ENCODE measurements around the gene CRACR2A.
A peak's percentile ranks its signal among the peaks of the same experiment; 100 is the strongest.

CRACR2A gene

GRCh38 chr12:3726456-3726855 lies 26.5 kb downstream of the CRACR2A start:
- DNase-seq (ENCODE audit: low spot score) = no peak

GRCh38 chr12:3725388-3726115 lies 27.4 kb downstream of the CRACR2A start:
- no peak for DNase-seq (ENCODE audit: low spot score)

DNA sequence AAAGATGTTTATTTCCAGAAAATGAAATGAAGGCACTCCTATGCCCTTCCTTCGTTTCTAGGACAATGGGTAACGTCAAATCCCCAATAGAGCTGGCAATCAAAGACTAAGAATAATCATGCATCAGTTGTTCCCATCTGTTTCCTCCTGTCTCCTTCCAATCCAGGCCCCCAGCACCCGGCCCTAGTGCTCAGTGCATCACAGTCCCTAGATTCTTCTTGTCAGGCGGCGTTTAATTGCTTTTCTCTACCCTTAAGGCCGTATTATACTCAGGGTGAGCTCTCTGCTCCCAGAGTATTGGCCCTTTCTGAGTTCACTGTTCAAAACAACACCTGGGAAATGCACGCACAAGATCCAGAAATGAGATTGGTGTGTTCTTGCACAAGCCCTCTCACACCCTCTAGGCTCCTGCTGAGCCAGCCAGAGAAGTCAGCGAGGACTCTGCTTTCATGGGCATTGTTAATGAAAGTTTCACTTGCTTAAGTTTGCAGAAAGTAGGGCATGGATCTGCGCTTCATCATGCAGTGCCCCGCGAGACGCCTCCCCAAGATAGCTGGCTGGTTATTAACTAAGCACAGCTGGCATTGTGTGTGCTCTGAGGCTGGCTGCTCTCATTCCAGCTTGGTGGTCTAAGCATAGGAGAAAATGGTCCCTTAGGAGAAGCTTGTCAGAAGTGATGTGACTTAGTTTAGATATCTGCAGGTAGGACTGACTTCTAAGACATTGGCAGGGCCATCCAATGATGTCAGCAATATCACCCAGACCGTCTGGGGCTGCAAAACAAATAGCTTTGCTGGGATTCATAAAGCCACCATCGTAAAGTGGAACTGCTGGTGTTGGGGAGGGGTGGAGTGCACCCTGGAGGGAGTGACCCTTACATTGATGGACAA lies 28.7 kb downstream of the CRACR2A start:
- DNase-seq (ENCODE audit: low spot score) = no peak

DNA sequence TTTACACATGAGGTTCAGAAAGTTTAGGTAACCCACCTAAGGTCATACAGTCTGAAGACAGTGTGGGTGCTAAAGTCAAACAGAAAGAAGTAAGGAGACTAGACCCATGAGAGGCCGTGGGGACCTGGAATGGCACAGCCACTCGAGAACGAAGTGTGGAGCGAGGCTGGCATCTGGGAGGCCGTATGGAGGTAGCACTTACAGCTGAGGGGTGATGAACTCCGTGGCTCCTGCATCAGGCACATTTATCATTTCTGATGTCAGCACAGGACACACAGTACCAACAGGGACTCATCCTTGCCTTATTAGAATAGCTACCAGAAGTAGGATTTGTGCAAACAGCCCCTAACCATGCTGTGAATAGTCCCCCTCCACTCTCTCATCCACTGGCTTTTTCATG lies 30.5 kb downstream of the CRACR2A start:
- DNase-seq (ENCODE audit: low spot score) = no peak

DNA sequence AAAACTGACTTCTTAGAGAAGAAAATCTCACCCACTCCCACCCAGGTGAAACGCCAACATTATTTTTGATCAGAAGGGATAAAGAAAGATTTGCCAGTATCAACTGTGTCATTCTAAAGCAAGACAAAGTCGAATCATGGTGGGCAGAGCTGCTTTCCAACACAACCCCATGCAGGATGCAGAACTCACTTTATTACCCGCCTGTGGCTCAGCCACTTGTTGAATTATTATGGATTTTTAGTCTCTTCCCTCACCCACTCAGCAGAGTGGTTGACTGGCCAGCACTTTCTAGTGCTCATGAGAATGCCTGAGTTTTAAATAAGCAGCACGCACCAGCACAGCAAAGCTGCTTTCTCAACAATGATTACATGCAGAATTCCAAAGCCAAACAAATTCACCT lies 32.1 kb downstream of the CRACR2A start:
- DNase-seq (ENCODE audit: low spot score) = no peak

DNA sequence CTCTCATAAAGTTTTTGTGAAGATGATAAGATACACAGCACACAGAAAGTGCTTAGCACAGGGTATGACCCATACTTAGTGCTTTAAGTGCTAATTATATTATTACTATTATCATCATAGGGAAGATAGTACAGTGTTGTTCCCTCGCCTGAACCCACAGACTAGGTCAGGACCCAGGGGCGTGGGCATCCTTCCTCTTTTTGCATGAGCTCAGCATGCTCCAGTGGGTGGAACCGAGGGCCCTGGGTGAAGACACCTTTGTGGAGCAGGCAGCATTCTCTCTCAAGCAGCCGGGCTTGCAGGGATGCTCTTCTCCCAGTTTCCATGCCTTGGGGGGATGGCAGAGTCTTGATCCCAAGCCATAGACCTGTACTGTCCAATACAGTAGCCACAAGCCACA lies 34.8 kb downstream of the CRACR2A start:
- no peak for DNase-seq (ENCODE audit: low spot score)

GRCh38 chr12:3717283-3717898 lies 35.5 kb downstream of the CRACR2A start:
- no peak for DNase-seq (ENCODE audit: low spot score)

- DNase-seq (ENCODE audit: low spot score) = no peak
Observed at GRCh38 chr12:3715999-3716398, 36.9 kb downstream of the CRACR2A start.

DNA sequence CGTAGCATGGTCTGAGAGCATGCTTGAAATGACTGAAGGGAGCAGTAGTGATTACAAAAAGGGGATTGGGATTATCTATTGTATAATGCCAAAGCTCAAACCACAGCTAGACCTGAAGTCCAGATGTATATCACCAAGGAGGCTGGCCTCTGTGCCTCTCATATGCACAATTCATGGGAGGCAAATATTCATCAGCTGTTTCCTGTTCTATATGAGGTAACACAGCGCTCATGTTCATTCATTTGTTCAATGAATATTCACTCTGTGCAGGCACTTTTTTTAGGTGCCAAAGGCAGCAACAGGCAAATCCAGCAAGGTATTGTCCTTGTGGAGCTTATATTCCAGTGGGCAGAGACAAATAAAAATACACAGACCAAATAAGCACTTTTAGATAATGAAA lies 39.0 kb downstream of the CRACR2A start:
- DNase-seq (ENCODE audit: low spot score) = no peak

DNA sequence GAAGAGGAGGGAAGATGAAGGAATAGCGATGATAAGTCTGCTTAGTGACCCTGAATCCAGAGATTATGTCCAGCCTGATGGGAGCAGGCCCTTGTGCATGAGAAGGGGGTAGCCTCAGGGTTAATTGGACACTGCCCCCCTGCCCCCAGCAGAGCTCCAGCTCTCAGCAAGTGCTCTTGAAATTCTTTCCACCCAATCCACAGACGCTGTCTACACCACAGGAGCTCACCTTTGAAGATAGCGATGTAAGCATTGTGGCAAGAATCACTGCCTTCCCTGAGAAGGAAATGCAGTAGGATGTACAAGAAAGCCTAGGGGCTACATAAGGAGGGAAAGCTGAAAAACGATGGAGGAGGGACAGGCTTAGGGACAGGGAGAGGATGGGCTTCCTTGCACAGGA lies 39.4 kb downstream of the CRACR2A start:
- no peak for DNase-seq (ENCODE audit: low spot score)

- no peak for DNase-seq (ENCODE audit: low spot score)
Observed at GRCh38 chr12:3712209-3712992, 40.5 kb downstream of the CRACR2A start.

DNA sequence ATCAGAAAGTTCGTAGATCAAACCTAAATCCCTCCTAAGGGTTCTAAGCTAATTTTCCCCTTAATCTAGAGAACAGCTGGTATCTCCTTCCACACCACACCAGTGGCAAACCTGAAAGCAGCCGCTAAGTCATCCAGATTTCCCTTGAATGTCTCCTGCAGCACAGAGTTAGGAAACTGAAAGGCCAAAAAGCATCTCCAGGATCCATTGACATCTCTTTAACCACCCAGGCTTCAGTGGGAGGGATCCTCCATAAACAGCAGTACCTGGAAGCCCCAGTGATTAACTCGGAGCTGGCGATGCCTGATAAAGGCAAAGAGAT lies 47.6 kb downstream of the CRACR2A start:
- DNase-seq (ENCODE audit: low spot score) = no peak

DNA sequence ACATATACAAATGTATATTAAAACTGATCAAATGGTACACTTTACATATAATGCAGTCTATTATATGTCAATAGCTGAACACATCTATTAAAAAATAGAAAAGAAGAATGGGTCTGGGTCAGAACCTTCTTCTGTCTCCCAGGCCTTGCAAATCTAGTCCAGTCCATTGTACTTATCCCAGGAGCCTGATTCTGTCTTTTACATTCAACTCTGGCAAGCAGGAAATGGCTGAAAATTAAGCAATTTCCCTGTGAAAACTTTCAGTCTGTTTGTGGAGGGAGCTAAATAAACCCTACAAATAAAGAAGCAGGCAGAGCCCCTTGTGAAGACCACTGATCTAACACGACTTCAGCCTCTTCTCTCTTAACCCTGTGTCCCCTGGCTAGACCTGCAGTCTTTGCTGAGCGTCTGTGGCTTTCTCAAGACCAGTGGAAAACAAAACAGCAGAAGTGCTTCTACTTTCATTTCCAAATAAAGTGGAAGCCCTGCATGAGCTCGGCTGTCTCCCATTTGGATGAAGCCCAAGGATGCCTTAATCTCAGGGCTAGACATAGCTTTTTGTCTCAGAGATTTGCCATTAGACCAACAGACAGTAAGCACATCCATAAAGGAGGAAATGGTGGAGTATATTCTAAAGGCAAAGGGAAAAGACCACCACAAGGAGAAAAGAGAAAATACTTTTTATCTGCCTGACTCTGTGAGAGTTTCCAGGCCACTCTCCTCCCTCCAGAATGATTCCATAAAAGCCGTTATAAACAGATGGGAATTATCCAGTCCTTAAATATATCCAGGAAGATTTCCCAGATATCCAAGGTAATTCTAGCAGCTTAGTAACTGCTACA lies 48.2 kb downstream of the CRACR2A start:
- no peak for DNase-seq (ENCODE audit: low spot score)

GRCh38 chr12:3700861-3701260 lies 52.0 kb downstream of the CRACR2A start:
- DNase-seq (ENCODE audit: low spot score) = no peak

DNA sequence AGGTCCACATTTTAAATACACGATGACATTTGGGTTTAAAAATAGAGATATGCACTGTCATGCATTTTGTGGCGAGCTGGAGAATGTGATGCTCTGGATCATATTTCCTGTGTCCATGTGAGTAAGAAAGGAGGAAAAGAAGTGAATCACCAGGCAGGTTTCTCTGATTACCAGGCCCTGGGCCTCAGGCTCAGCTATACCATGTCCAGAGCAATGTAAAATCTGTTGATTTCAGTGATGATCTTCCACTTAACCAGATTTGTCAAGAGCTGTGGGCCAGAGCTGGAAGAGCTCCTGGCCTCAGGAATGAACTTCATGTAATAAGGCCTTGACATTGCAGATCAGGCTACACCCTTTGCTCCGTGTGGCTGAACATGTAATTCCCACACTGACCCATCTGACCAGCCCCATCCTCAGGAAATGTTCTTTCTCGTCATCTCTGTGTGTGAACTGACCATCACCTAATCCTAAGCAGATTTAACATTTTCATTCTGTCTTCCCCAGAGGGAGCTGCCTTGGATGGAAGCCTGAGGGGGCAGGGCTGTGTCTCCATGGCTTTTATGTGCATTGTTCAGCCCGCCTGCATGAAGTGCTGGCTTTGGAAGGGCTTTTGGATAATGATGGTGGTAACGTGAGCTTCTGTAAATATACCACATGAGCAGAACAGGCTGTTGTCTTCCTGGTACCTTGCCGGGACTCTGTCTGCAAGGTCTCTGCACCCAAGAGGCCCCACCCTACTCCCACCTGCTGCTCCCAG lies 54.5 kb downstream of the CRACR2A start:
- peak; percentile 82 for DNase-seq (ENCODE audit: low spot score)

DNA sequence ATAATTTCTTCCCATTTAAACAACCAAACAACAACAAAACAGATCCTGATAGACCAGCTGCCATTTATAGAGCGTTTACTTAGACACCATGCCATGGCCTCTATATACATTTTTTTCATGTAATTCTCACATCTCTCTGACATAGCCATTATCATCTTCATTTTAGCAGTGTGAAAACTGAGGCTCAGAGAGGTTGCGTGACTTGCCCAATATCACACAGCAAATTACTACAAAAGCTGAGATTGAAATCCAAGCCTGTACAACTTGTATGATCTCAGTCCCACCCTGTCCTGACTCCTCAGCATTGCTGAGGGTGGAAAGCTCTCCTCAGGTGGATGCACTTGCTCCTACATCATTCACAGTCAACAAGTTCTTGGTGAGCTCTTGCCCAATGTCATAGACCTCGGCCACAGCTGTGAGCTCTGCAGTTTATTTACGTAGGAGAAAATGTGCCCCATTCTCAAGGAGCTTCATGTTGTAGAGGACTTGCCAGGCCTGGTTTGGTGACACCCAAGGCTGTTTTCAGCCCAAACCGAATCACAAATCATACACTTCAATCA lies 55.5 kb downstream of the CRACR2A start:
- no peak for DNase-seq (ENCODE audit: low spot score)

DNA sequence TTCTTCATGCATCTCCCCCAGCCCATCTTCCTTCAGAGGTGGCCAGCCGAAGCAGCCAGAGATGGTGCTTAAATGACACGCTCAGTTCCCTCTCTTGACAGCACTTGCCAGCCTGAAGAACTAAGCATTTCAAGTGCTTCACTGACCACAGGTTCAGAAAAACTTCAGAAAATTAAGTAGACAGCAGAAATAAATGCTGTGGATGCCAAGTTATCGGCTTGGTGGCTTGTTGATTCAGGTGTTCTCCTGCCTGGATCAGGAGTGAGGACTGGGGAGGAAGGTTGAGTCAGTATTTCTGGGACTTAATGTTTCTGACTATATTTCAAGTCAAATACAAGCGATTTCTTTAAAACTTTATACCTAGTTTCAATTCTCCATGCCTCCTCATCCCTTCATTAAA lies 58.2 kb downstream of the CRACR2A start:
- no peak for DNase-seq (ENCODE audit: low spot score)

GRCh38 chr12:3692616-3693365 lies 60.1 kb downstream of the CRACR2A start:
- no peak for DNase-seq (ENCODE audit: low spot score)

GRCh38 chr12:3686463-3686862 lies 66.4 kb downstream of the CRACR2A start:
- DNase-seq (ENCODE audit: low spot score) = no peak

DNA sequence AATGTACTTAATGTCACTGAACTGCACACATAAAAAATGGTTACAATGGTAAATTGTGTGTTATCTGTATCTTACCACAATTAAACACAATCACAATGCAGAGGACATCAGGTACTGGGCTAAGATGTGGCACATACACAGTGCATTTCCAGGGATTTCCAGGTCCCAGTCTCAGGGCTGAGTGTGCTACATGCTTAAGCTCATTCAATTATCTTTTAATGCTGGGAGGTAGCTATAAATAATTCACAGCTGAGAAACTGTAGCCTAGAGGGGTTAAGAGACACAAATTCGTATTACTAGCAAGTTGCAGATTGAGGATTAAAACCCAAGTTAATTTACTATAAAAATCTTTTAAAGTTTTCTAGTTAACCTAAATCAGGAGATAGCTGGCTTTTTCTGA lies 67.1 kb downstream of the CRACR2A start:
- DNase-seq (ENCODE audit: low spot score) = no peak

Data from kidney tubule cell (primary cell).